HepG2 (cell line): ENCODE data around the gene SUCLG2. TPM values are rescaled to one million over a fixed set of nuclear protein-coding genes. Genes with fewer than 3 reads are reported as not detected.
A peak's percentile ranks its signal among the peaks of the same experiment; 100 is the strongest.

Source experiments
- ARHGAP35 ChIP-seq: sonication (generic); formaldehyde crosslinking; IDR thresholded peaks from 2 replicates; pipeline ENCODE4 v1.9.0; 2022; ENCODE audit warnings: mild to moderate bottlenecking, inconsistent platforms, moderate library complexity, missing genetic modification reagents, borderline replicate concordance
- ARID4A ChIP-seq: sonication (generic); formaldehyde crosslinking; IDR thresholded peaks from 2 replicates; pipeline ENCODE4 v1.5.0; 2020; ENCODE audit warnings: mild to moderate bottlenecking, missing genetic modification reagents, borderline replicate concordance
- CC2D1A ChIP-seq: sonication (generic); formaldehyde crosslinking; IDR thresholded peaks from 2 replicates; pipeline ENCODE4 v1.8.1; 2023; ENCODE audit warnings: mild to moderate bottlenecking, missing genetic modification reagents
- ELF4 ChIP-seq: sonication (generic); formaldehyde crosslinking; IDR thresholded peaks from 2 replicates; pipeline ENCODE4 v1.5.0; 2020; ENCODE audit warnings: missing genetic modification reagents, mild to moderate bottlenecking, moderate library complexity, borderline replicate concordance
- GATA4 ChIP-seq: sonication (generic); IDR thresholded peaks from 2 replicates; pipeline ENCODE4 v1.6.1; 2016; ENCODE audit warnings: antibody characterized with exemption, low read depth, borderline replicate concordance
- HNRNPUL1 ChIP-seq: fragments of 200-400 bp; formaldehyde crosslinking; IDR thresholded peaks from 2 replicates; pipeline ENCODE4 v1.6.1; 2017; ENCODE audit warnings: low read depth, mild to moderate bottlenecking, low read length, moderate library complexity
- MAZ ChIP-seq, 2 experiments: sonication (generic) in 1 of 2; formaldehyde crosslinking in 1 of 2; IDR thresholded peaks; 2 replicates each; pipeline versions ENCODE4 v1.5.0 to v1.6.1; 2012 to 2020; ENCODE audit warnings: low read depth in 2 of 2, mild to moderate bottlenecking in 2 of 2, borderline replicate concordance in 1 of 2, improper control_type of control experiment in 1 of 2, low read length in 1 of 2, missing genetic modification reagents in 1 of 2, moderate library complexity in 1 of 2
- MIER3 ChIP-seq: IDR thresholded peaks from 2 replicates; pipeline ENCODE4 v1.6.1; 2016; ENCODE audit warnings: missing compliant biosample characterization, borderline replicate concordance
- SOX5 ChIP-seq: IDR thresholded peaks from 2 replicates; pipeline ENCODE4 v1.6.1; 2016; ENCODE audit warnings: borderline replicate concordance
- ZNF883 ChIP-seq: sonication (generic); formaldehyde crosslinking; IDR thresholded peaks from 2 replicates; pipeline ENCODE4 v1.5.1; 2020; ENCODE audit warnings: mild to moderate bottlenecking, missing genetic modification reagents; ENCODE audit errors: not compliant biosample characterization
- polyA plus RNA-seq, 8 experiments: library from polyadenylated mRNA; depleted of rRNA in 3 of 8; stranded (reverse) in 7 of 8; unstranded in 1 of 8; fragments of >200 nt; fragmentation: Illumina TruSeq in 4 of 8; extraction: Trizol in 4 of 8; gene quantifications; 2 replicates each; pipeline versions ENCODE4 v1.2.1 to v1.2.3, GENCODE V29; 2011 to 2016; ENCODE audit warnings: low read depth in 4 of 8, missing spikeins in 1 of 8, mixed read lengths in 1 of 8; ENCODE audit not compliant: insufficient read depth in 1 of 8
- total RNA-seq, 5 experiments: library from RNA; depleted of rRNA; stranded (reverse); fragments of >200 nt; fragmentation: Illumina TruSeq; extraction: Trizol; gene quantifications; 2 replicates each; pipeline ENCODE4 v1.2.3, GENCODE V29; 2016; ENCODE audit warnings: low read depth in 1 of 5
- TF ChIP-seq, protein P1 (sequence below): sonication (generic); formaldehyde crosslinking; IDR thresholded peaks from 2 replicates; pipeline ENCODE4 v1.4.0; 2020; ENCODE audit warnings: mild to moderate bottlenecking, low read depth, missing genetic modification reagents
- TF ChIP-seq, protein P2 (sequence below): sonication (generic); formaldehyde crosslinking; IDR thresholded peaks from 2 replicates; pipeline ENCODE4 v1.4.0; 2020; ENCODE audit warnings: mild to moderate bottlenecking, missing genetic modification reagents
- TF ChIP-seq, protein P3 (sequence below): sonication (generic); formaldehyde crosslinking; IDR thresholded peaks from 2 replicates; pipeline ENCODE4; 2020; ENCODE audit warnings: missing genetic modification reagents, mild to moderate bottlenecking, borderline replicate concordance

The SUCLG2 gene
- total and polyA plus RNA-seq, 2 of the 13 experiments (the other 11 are each of a cell fraction or from before 2014, with no cell fraction given) = 21.4 to 64.9 TPM

- TF ChIP-seq, protein P1, sequence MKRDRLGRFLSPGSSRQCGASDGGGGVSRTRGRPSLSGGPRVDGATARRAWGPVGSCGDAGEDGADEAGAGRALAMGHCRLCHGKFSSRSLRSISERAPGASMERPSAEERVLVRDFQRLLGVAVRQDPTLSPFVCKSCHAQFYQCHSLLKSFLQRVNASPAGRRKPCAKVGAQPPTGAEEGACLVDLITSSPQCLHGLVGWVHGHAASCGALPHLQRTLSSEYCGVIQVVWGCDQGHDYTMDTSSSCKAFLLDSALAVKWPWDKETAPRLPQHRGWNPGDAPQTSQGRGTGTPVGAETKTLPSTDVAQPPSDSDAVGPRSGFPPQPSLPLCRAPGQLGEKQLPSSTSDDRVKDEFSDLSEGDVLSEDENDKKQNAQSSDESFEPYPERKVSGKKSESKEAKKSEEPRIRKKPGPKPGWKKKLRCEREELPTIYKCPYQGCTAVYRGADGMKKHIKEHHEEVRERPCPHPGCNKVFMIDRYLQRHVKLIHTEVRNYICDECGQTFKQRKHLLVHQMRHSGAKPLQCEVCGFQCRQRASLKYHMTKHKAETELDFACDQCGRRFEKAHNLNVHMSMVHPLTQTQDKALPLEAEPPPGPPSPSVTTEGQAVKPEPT (CRISPR knock-in tag) = no peak
- no peak for TF ChIP-seq ELF4 (CRISPR knock-in tag)
- TF ChIP-seq CC2D1A (CRISPR knock-in tag) = no peak
- no peak for TF ChIP-seq MAZ (IDR thresholded peaks at IDR 0.05; ENCODE audit: borderline replicate concordance, low read depth, low read length)
- 0 out of 2 replicates have a peak, but pooled peaks have one; percentile 31 for TF ChIP-seq MAZ (CRISPR knock-in tag; IDR thresholded peaks at IDR 0.05; ENCODE audit: low read depth)
- no peak for TF ChIP-seq HNRNPUL1
- TF ChIP-seq, protein P2, sequence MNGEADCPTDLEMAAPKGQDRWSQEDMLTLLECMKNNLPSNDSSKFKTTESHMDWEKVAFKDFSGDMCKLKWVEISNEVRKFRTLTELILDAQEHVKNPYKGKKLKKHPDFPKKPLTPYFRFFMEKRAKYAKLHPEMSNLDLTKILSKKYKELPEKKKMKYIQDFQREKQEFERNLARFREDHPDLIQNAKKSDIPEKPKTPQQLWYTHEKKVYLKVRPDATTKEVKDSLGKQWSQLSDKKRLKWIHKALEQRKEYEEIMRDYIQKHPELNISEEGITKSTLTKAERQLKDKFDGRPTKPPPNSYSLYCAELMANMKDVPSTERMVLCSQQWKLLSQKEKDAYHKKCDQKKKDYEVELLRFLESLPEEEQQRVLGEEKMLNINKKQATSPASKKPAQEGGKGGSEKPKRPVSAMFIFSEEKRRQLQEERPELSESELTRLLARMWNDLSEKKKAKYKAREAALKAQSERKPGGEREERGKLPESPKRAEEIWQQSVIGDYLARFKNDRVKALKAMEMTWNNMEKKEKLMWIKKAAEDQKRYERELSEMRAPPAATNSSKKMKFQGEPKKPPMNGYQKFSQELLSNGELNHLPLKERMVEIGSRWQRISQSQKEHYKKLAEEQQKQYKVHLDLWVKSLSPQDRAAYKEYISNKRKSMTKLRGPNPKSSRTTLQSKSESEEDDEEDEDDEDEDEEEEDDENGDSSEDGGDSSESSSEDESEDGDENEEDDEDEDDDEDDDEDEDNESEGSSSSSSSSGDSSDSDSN (CRISPR knock-in tag) = no peak
- no peak for TF ChIP-seq GATA4
- no peak for TF ChIP-seq ARHGAP35 (CRISPR knock-in tag)
- peak; percentile 92 for TF ChIP-seq MIER3 (CRISPR knock-in tag)
- TF ChIP-seq ARID4A (CRISPR knock-in tag) = no peak
- TF ChIP-seq ZNF883 (CRISPR knock-in tag) = no peak
- TF ChIP-seq, protein P3, sequence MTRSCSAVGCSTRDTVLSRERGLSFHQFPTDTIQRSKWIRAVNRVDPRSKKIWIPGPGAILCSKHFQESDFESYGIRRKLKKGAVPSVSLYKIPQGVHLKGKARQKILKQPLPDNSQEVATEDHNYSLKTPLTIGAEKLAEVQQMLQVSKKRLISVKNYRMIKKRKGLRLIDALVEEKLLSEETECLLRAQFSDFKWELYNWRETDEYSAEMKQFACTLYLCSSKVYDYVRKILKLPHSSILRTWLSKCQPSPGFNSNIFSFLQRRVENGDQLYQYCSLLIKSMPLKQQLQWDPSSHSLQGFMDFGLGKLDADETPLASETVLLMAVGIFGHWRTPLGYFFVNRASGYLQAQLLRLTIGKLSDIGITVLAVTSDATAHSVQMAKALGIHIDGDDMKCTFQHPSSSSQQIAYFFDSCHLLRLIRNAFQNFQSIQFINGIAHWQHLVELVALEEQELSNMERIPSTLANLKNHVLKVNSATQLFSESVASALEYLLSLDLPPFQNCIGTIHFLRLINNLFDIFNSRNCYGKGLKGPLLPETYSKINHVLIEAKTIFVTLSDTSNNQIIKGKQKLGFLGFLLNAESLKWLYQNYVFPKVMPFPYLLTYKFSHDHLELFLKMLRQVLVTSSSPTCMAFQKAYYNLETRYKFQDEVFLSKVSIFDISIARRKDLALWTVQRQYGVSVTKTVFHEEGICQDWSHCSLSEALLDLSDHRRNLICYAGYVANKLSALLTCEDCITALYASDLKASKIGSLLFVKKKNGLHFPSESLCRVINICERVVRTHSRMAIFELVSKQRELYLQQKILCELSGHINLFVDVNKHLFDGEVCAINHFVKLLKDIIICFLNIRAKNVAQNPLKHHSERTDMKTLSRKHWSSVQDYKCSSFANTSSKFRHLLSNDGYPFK (CRISPR knock-in tag) = no peak
- peak; percentile 71; the same call in 1 of the 2 replicates for TF ChIP-seq SOX5 (CRISPR knock-in tag)
Measured at GRCh38 chr3:67647390-67647878, 7.0 kb downstream of the SUCLG2 start (continued).
